NCI-H748 treated with DMSO at 0.1 percent for 48 hours (cell line): ENCODE measurements around the gene PROX1.

Experiments
- DNase-seq: peaks from one replicate; lab custom pipeline; 2025; lab: John Stamatoyannopoulos, UW

Gene PROX1, protein sequence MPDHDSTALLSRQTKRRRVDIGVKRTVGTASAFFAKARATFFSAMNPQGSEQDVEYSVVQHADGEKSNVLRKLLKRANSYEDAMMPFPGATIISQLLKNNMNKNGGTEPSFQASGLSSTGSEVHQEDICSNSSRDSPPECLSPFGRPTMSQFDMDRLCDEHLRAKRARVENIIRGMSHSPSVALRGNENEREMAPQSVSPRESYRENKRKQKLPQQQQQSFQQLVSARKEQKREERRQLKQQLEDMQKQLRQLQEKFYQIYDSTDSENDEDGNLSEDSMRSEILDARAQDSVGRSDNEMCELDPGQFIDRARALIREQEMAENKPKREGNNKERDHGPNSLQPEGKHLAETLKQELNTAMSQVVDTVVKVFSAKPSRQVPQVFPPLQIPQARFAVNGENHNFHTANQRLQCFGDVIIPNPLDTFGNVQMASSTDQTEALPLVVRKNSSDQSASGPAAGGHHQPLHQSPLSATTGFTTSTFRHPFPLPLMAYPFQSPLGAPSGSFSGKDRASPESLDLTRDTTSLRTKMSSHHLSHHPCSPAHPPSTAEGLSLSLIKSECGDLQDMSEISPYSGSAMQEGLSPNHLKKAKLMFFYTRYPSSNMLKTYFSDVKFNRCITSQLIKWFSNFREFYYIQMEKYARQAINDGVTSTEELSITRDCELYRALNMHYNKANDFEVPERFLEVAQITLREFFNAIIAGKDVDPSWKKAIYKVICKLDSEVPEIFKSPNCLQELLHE

DNA sequence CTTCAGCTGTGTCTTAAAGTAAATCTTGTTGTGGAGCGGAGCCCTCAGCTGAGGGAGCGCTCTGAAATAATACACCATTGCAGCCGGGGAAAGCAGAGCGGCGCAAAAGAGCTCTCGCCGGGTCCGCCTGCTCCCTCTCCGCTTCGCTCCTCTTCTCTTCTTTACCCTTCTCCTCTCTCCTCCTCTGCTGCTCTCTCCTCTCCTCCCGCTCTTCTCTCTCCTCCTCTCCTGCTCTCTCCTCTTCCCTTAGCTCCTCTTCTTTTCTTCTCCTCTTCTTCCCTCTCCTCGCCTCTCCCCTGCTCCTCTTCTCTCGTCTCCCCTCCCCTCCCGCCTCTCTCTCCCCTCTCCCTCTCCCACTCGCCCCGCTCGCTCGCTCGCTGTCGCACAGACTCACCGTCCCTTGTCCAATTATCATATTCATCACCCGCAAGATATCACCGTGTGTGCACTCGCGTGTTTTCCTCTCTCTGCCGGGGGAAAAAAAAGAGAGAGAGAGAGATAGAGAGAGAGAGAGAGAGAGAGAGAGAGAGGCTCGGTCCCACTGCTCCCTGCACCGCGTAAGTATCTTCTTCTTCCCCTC lies at the start of gene PROX1:
Gene PROX1 (plus strand): TSS at position 47 of the 580 bp plus-strand sequence. CDS start 8,563 bp downstream, outside the sequence.
- DNase-seq = no peak

- no peak for DNase-seq
Measured at GRCh38 chr1:213938776-213939175, 49.0 kb upstream of the PROX1 start.

- no peak for DNase-seq
Measured at GRCh38 chr1:213939888-213940287, 47.9 kb upstream of the PROX1 start.

DNA sequence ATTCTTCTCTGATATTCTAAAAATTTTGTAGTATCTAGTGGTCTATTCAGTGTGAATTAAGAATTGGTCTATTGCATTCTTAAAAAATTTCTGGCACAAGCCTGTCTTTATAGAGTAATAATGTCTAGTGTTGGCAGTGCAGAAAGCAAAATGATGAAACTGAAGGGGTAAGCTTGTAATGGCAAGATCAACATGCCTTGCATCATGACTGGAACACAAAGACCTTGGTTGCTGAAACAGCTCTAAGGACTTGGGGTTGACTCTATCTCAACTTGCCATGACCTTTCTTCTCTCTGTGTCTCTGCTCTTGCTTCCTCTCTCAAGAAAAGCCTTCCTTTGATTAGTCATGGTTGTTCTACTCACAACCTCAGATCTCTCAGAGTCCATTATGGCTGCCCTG lies 46.8 kb upstream of the PROX1 start:
- DNase-seq = no peak

DNA sequence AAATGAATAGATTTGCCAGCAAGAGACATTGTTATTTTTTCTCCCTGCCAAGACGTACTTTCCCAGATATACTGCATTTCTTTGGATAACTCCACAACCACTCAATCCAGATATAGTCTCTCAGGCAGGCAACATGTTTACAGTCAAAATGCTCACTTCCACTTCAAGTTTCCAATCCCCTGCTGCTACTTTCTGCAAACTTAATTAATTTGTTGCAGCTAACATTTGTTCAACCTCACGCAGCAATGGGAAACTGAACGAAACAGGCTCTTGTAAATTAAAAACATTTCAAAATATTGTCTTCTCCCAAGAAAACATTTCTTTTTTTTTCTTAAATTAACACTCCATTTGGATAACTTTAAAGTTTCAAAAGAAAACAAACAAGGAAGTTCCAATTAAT lies 45.7 kb upstream of the PROX1 start:
- no peak for DNase-seq

DNA sequence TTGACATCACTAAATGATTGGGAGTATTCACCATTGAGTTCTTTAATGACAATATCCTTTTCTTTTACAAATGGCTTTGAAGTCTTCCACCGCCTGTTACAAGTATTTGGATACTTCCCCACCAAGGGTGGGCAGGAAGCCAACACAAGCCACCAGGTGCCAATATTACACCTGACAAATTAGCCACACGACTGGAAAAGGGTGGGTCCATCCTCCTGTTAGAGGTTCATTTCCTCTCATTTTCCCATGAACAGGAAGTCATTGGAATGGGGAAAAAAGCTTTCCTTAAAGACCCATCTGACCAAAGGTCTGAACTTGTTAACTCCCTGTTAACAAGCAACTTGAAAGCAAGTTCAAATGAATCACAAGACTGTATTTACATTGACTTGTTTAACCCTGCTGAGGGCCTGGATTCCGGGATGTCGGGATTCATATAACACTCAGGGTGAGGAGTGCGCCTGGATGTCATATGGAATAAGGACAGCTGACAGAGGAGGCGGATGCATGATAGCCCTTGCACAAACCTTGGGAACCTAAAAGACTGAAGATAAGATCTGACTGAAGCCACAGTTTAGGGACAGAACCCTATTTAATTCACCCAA lies 40.5 kb upstream of the PROX1 start:
- no peak for DNase-seq

- no peak for DNase-seq
Measured at GRCh38 chr1:213951876-213952275, 35.9 kb upstream of the PROX1 start.

GRCh38 chr1:213953806-213954205 lies 34.0 kb upstream of the PROX1 start:
- no peak for DNase-seq

GRCh38 chr1:213956295-213956770 lies 31.4 kb upstream of the PROX1 start:
- DNase-seq = no peak

GRCh38 chr1:213958346-213958745 lies 29.4 kb upstream of the PROX1 start:
- no peak for DNase-seq

GRCh38 chr1:213960963-213961362 lies 26.8 kb upstream of the PROX1 start:
- no peak for DNase-seq

DNA sequence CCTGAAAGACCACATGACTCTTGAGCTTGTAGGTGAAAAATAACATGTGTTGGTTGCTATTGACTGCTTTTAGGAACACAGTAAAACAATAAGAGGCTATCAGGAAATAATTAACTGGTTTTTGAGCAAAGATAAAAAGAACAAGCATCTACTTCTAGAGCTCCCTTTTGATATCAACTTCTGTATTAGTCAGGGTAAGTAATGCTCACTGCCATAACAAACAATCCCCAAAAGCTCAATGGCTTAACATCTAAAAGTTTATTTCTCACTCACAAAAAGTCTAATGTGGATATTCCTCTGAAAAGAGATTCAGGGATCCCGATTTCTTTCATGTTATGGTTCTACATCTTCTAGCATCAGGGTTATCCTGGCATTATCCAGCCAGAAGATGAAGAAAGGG lies 25.3 kb upstream of the PROX1 start:
- DNase-seq = no peak

DNA sequence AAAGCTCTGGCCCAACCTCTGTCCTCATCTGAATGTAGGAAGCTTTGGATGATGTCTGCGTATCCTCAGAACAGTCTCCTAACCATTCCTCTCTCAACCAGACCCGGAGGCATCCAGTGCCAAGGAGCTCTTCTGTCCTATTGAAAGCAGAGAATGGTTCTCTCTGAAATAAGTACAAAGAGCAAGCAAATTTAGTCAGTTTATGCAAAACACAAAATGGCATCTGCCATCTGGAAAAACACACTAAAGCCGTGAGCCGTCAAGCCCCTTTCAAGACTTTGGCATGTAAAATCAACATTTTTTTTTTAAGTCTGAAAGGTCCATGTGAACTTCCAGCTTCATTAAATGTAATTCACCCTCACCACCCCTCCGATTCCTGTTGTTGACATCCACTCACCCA lies 21.7 kb upstream of the PROX1 start:
- DNase-seq = no peak

DNA sequence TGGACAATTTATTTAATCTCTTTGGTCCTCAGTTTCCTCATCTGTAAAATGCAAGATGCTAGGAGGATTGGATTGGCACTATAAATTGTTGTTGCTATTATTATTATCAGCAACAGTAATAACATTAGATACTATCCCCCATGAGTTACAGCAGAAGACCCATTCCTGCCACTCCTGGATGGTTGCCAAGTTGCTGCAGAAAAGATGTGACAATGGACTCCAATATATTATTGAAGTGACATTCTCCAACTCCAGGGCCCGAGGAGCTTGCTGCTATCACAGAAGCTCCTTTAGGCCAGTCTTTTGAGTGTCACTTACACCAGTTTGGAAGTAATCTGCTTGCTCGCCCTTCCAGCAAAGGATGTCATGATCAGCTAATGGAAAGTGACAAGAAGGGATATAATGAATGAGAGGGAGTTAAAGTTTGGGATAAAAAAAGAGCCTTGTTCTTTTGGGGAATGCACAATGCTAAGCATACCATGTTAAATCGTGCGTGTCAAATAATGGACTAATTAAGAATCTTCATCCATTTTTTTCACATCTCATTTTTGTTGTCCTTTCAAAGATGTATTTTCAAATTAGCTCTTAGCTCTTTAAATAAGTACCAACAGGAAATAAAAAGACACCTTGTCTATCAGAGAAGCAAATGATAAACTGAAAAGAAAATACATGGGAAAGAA lies 19.5 kb upstream of the PROX1 start:
- no peak for DNase-seq

GRCh38 chr1:213969958-213970555 lies 17.7 kb upstream of the PROX1 start:
- DNase-seq = no peak

DNA sequence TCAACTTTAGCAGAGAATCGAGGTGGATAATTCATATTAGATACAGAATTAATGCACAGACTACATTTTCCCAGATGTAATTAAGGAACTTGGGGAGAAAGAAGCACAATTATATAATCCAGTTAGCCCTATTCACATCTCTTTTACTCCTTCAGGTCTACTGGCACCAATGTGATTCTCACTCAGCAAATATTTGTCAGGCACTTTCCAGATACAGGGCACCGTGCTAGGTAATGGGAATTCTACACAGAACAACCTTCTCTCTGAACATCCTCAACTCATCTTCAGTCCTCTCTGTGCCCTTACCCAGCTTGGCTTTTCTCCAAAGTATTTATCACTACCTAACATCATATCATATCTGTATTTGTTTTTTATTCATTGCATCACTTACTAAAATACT lies 15.6 kb upstream of the PROX1 start:
- DNase-seq = no peak

DNA sequence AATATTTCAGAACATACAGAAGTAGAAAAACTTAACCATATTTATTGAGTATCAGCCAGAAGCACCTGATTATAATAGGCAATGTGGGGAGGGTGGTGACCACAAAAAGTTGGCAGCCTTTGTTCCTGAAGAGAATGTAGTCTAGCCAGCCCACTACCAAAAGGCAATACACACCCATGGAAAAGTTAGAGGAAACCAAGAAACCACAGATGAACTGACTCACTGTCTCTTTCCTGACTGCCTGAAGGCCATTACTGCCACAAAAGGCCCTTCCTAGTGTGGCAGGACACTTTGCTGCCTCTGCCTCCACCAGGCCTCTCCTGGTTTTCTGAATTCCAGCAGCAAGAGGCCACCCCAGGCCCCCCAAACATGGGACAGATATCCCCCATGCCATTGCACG lies 14.6 kb upstream of the PROX1 start:
- DNase-seq = no peak

- DNase-seq = no peak
Measured at GRCh38 chr1:213976665-213977485, 10.9 kb upstream of the PROX1 start.

- no peak for DNase-seq
Measured at GRCh38 chr1:213977486-213977842, 10.3 kb upstream of the PROX1 start.

- no peak for DNase-seq
Measured at GRCh38 chr1:213977909-213978308, 9.9 kb upstream of the PROX1 start.
